IPS DF 4.7 (cell line): ENCODE measurements around the gene ODAD3.
"Not testable (repeated sequence)": the region's sequence is repeated elsewhere in the genome, so short reads cannot be mapped to it uniquely, and the experiment has no call there.

Experiments used
- DNase-seq: peaks from one replicate; pipeline ENCODE4 v3.0.0-alpha.2; 2013; ENCODE audit warnings: low spot score; ENCODE audit errors: extremely low read depth

The ODAD3 gene

GRCh38 chr19:11437955-11438354 lies 3.0 kb upstream of the ODAD3 start:
- no peak for DNase-seq

GRCh38 chr19:11435833-11436313 lies 952 bp upstream of the ODAD3 start:
- no peak for DNase-seq

- no peak for DNase-seq
These were observed 241 bp downstream of the ODAD3 start for GRCh38 chr19:11434703-11435056.

GRCh38 chr19:11433526-11433925 lies 1.4 kb downstream of the ODAD3 start:
- not testable (repeated sequence) for DNase-seq

GRCh38 chr19:11426656-11427055 lies 8.3 kb downstream of the ODAD3 start:
- DNase-seq: no peak

GRCh38 chr19:11425719-11426457 lies 9.0 kb downstream of the ODAD3 start:
- no peak for DNase-seq

- no peak for DNase-seq
These were observed 11.1 kb downstream of the ODAD3 start for GRCh38 chr19:11423791-11424181.

- no peak for DNase-seq
These were observed 11.6 kb downstream of the ODAD3 start for GRCh38 chr19:11423164-11423790.

GRCh38 chr19:11422163-11423065 lies 12.5 kb downstream of the ODAD3 start:
- no peak for DNase-seq

- no peak for DNase-seq
These were observed 13.4 kb downstream of the ODAD3 start for GRCh38 chr19:11421371-11422098.

- no peak for DNase-seq
These were observed 14.2 kb downstream of the ODAD3 start for GRCh38 chr19:11420429-11421370.

- no peak for DNase-seq
These were observed 16.1 kb downstream of the ODAD3 start, which contains the start of gene RGL3 for GRCh38 chr19:11418549-11419506. TSS of gene RGL3 (minus strand) at chr19:11419314. CDS start at chr19:11419278, 36 bp downstream.

GRCh38 chr19:11418094-11418548 lies 16.8 kb downstream of the ODAD3 start:
- no peak for DNase-seq

- no peak for DNase-seq
These were observed 18.4 kb downstream of the ODAD3 start for GRCh38 chr19:11416346-11417052.

GRCh38 chr19:11414544-11414943 lies 20.4 kb downstream of the ODAD3 start:
- no peak for DNase-seq

GRCh38 chr19:11410682-11411081 lies 24.2 kb downstream of the ODAD3 start:
- DNase-seq: no peak

- DNase-seq: no peak
These were observed 26.3 kb downstream of the ODAD3 start for GRCh38 chr19:11408591-11408990.

- DNase-seq: not testable (repeated sequence)
These were observed 28.2 kb downstream of the ODAD3 start for GRCh38 chr19:11406703-11407236.
